Neural cell (in vitro differentiated cells): Measurements from ENCODE around the gene IMMP2L. TPM values are rescaled to one million over a fixed set of nuclear protein-coding genes. Genes with fewer than 3 reads are reported as not detected.

Source experiments
- H2AFZ ChIP-seq: fragments of 200-600, 300-800 bp; sonication (generic), shearing (Covaris generic); 2 replicates; pipeline ENCODE4 v1.6.0; 2014; ENCODE audit warnings: low read depth, mild to moderate bottlenecking, antibody characterized with exemption, low read length, moderate library complexity
- H3F3A ChIP-seq: fragments of 200-600 bp; shearing (Covaris generic); 2 replicates; pipeline ENCODE4 v1.6.1; 2016; ENCODE audit warnings: mild to moderate bottlenecking, moderate library complexity, mixed read lengths, antibody characterized with exemption, low read length; ENCODE audit not compliant: insufficient read depth, poor library complexity, severe bottlenecking
- H3K27ac ChIP-seq: fragments of 200-600, 300-800 bp; sonication (generic), shearing (Covaris generic); 2 replicates; pipeline ENCODE4 v1.5.1; 2014; ENCODE audit warnings: mild to moderate bottlenecking, low read length, moderate library complexity
- H3K27me3 ChIP-seq: fragments of 300-800, 200-600 bp; sonication (generic), shearing (Covaris generic); 2 replicates; pipeline ENCODE4 v1.6.0; 2014; ENCODE audit warnings: mild to moderate bottlenecking, low read depth, low read length, moderate library complexity; ENCODE audit not compliant: insufficient read depth
- H3K36me3 ChIP-seq: fragments of 300-800, 200-600 bp; sonication (generic), shearing (Covaris generic); 2 replicates; pipeline ENCODE4 v1.5.1; 2014; ENCODE audit warnings: mild to moderate bottlenecking, antibody characterized with exemption, low read length, moderate library complexity; ENCODE audit not compliant: insufficient read depth
- H3K4me2 ChIP-seq: fragments of 300-800, 200-600 bp; sonication (generic), shearing (Covaris generic); 2 replicates; pipeline ENCODE4 v1.6.0; 2014; ENCODE audit warnings: mild to moderate bottlenecking, low read length
- H3K4me3 ChIP-seq: fragments of 300-800, 200-600 bp; sonication (generic), shearing (Covaris generic); 2 replicates; pipeline ENCODE4 v1.5.1; 2014; ENCODE audit warnings: mild to moderate bottlenecking, low read length, moderate library complexity
- H3K79me2 ChIP-seq: fragments of 200-600 bp; shearing (Covaris generic); replicated peaks from 2 replicates; pipeline ENCODE4 v1.6.0; 2014; ENCODE audit warnings: mild to moderate bottlenecking, low read length, moderate library complexity; ENCODE audit not compliant: insufficient read depth
- H3K9ac ChIP-seq: fragments of 300-800, 200-600 bp; sonication (generic), shearing (Covaris generic); 2 replicates; pipeline ENCODE4 v1.6.1; 2016; ENCODE audit warnings: mild to moderate bottlenecking, low read length, mixed read lengths
- H3K9me2 ChIP-seq: fragments of 200-600 bp; shearing (Covaris generic); 2 replicates; pipeline ENCODE4 v1.6.1; 2016; ENCODE audit warnings: mild to moderate bottlenecking, low read length, mixed read lengths; ENCODE audit not compliant: insufficient read depth
- H3K9me3 ChIP-seq: fragments of 200-600, 300-800 bp; sonication (generic), shearing (Covaris generic); 2 replicates; pipeline ENCODE4 v1.6.1; 2016; ENCODE audit warnings: mild to moderate bottlenecking, mixed run types, low read length, moderate library complexity, mixed read lengths
- H4K20me1 ChIP-seq: fragments of 200-600 bp; shearing (Covaris generic); 2 replicates; pipeline ENCODE4 v1.6.1; 2016; ENCODE audit warnings: mild to moderate bottlenecking, mixed run types; ENCODE audit not compliant: insufficient read depth
- CTCF ChIP-seq: fragments of 450-650 bp; IDR thresholded peaks from 2 replicates; pipeline ENCODE4 v1.5.1; 2014; ENCODE audit warnings: antibody characterized with exemption, mild to moderate bottlenecking, moderate library complexity; ENCODE audit not compliant: poor library complexity, severe bottlenecking
- EP300 ChIP-seq: fragments of 450-650 bp; conservative IDR thresholded peaks from 2 replicates; pipeline ENCODE4 v1.6.1; 2014; ENCODE audit warnings: antibody characterized with exemption, mild to moderate bottlenecking, moderate library complexity; ENCODE audit not compliant: poor library complexity, severe bottlenecking
- EZH2 ChIP-seq: fragments of 200-600, 300-800 bp; shearing (Covaris generic), sonication (generic); IDR thresholded peaks from 2 replicates; pipeline ENCODE4 v1.6.1; 2014; ENCODE audit warnings: antibody characterized with exemption, low read length, borderline replicate concordance, mild to moderate bottlenecking; ENCODE audit not compliant: insufficient read depth, poor library complexity, severe bottlenecking
- MXI1 ChIP-seq: fragments of 450-650 bp; conservative IDR thresholded peaks from 2 replicates; pipeline ENCODE4 v1.6.1; 2014; ENCODE audit warnings: antibody characterized with exemption, mild to moderate bottlenecking; ENCODE audit not compliant: poor library complexity, severe bottlenecking
- POLR2AphosphoS5 ChIP-seq: IDR thresholded peaks from 2 replicates; pipeline ENCODE4 v1.6.1; 2012
- RAD21 ChIP-seq: fragments of 450-650 bp; conservative IDR thresholded peaks from 2 replicates; pipeline ENCODE4 v1.6.1; 2014; ENCODE audit warnings: antibody characterized with exemption, mild to moderate bottlenecking, moderate library complexity
- REST ChIP-seq: IDR thresholded peaks from 2 replicates; pipeline ENCODE4 v1.6.1; 2012; ENCODE audit warnings: borderline replicate concordance
- SMC3 ChIP-seq: fragments of 450-650 bp; conservative IDR thresholded peaks from 2 replicates; pipeline ENCODE4 v1.6.1; 2014; ENCODE audit warnings: antibody characterized with exemption, mild to moderate bottlenecking, moderate library complexity; ENCODE audit not compliant: poor library complexity
- TAF1 ChIP-seq: IDR thresholded peaks from 2 replicates; pipeline ENCODE4 v1.6.1; 2012; ENCODE audit warnings: low read depth
- polyA plus RNA-seq: library from polyadenylated mRNA; depleted of rRNA; stranded (reverse); fragments of >200 nt; gene quantifications from 2 replicates; pipeline ENCODE4 v1.2.3, GENCODE V29; 2014

IMMP2L gene
- polyA plus RNA-seq, 1 donor from 2014 or later: 9.7 TPM

GRCh38 chr7:111330235-111330523 lies 232.1 kb downstream of the IMMP2L start:
- H3K27me3 ChIP-seq: no peaks in the 10 kb centered on the region
- no peak overlapping the region for H3K4me3 ChIP-seq
- no peaks in the 10 kb centered on the region for H3K9me2 ChIP-seq
- H3K36me3 ChIP-seq: no peaks in the 10 kb centered on the region
- H3K79me2 ChIP-seq: no peaks in the 10 kb centered on the region
- no peak overlapping the region for H3K27ac ChIP-seq
- H3K9ac ChIP-seq: no peak overlapping the region
- no peak overlapping the region for H2AFZ ChIP-seq
- no peaks in the 10 kb centered on the region for H3F3A ChIP-seq
- TF ChIP-seq POLR2AphosphoS5 (no peak), REST (no peak), EP300 (no peak), MXI1 (no peak), RAD21 (no peak), SMC3 (no peak), EZH2 (no peak), TAF1 (no peak), CTCF (no peak)
- no peaks in the 10 kb centered on the region for H3K9me3 ChIP-seq
- H4K20me1 ChIP-seq: no peaks in the 10 kb centered on the region
- H3K4me2 ChIP-seq: no peak overlapping the region

GRCh38 chr7:111329367-111330234 lies 232.7 kb downstream of the IMMP2L start:
- H3F3A ChIP-seq: no peaks in the 10 kb centered on the region
- no peak overlapping the region for H3K27ac ChIP-seq
- no peaks in the 10 kb centered on the region for H3K9me3 ChIP-seq

More at GRCh38 chr7:111329367-111330234, 232.7 kb downstream of the IMMP2L start:
- no peak for TF ChIP-seq TAF1
- no peak for TF ChIP-seq EZH2
- TF ChIP-seq POLR2AphosphoS5: no peak
- no peak for TF ChIP-seq MXI1
- TF ChIP-seq RAD21: no peak
- no peak for TF ChIP-seq CTCF
- Histone ChIP-seq H3K79me2 (no peaks in the 10 kb centered on the region), H4K20me1 (no peaks in the 10 kb centered on the region), H3K9me2 (no peaks in the 10 kb centered on the region), H3K4me3 (no peak overlapping the region), H2AFZ (no peak overlapping the region), H3K27me3 (no peaks in the 10 kb centered on the region), H3K4me2 (no peak overlapping the region), H3K9ac (no peak overlapping the region), H3K36me3 (no peaks in the 10 kb centered on the region)
